ENCODE data around the gene SYT12.

Gene SYT12

DNA sequence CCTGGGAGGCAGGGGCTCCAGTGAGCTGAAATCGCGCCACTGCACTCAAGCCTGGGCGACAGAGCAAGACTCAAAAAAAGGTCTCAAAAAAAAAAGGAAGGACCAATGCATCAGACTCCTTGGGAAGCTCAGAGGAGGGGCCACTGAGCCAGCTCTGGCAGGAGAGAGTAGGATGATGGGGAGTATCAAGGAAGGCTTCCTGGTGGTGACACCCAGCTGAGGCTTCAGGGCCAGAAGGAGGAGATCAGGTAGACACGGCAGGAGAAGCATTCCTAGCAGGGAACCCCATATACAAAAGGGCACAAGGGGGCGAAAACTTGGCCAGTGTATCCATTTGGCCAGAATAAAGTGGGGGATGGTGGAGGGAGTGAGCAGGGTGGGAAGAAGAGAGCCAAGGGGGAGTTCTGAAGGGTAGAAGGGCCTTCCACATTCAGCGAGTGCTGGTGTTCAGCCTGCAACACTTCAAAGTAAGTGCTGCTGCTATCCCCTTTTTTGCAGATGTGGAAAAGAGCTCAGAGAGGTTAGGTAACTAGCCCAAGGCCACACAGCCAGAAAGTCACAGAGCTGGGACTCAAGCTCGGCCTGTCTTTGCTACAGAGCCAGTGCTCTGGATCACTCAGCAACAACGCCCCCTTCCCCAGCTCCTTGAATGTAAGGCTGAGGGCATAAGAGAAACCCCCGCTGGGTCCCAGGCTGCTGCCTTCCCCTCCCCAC is 28.4 kb downstream of the SYT12 start:
- H3K4me1 ChIP-seq (ENCODE audit: low read length), result peaks cover 63% of the 10 kb centered on the region
- H3K9ac ChIP-seq (ENCODE audit: low read length), result no peak overlapping the region
- no peak overlapping the region for H3K4me3 ChIP-seq (ENCODE audit: low read length)
- no peak overlapping the region for H3K27ac ChIP-seq (ENCODE audit: low read length)
- H4K20me1 ChIP-seq (ENCODE audit: insufficient read depth, low read length), result peaks cover 47% of the 10 kb centered on the region
- H3K36me3 ChIP-seq (replicated peaks; ENCODE audit: low read depth, low read length), result peaks cover 33% of the 10 kb centered on the region
- no peaks in the 10 kb centered on the region for H3K27me3 ChIP-seq (ENCODE audit: low read depth, low read length)
- TF ChIP-seq, protein P1, sequence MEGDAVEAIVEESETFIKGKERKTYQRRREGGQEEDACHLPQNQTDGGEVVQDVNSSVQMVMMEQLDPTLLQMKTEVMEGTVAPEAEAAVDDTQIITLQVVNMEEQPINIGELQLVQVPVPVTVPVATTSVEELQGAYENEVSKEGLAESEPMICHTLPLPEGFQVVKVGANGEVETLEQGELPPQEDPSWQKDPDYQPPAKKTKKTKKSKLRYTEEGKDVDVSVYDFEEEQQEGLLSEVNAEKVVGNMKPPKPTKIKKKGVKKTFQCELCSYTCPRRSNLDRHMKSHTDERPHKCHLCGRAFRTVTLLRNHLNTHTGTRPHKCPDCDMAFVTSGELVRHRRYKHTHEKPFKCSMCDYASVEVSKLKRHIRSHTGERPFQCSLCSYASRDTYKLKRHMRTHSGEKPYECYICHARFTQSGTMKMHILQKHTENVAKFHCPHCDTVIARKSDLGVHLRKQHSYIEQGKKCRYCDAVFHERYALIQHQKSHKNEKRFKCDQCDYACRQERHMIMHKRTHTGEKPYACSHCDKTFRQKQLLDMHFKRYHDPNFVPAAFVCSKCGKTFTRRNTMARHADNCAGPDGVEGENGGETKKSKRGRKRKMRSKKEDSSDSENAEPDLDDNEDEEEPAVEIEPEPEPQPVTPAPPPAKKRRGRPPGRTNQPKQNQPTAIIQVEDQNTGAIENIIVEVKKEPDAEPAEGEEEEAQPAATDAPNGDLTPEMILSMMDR (IDR thresholded peaks at IDR 0.05; ENCODE audit: low read depth, low read length), result no peak
- no peak for TF ChIP-seq EZH2phosphoT487 (IDR thresholded peaks at IDR 0.05; ENCODE audit: low read depth)
- no peak overlapping the region for H2AFZ ChIP-seq (ENCODE audit: low read depth, low read length)
- H3K4me2 ChIP-seq (ENCODE audit: low read length), result no peak overlapping the region
- no peaks in the 10 kb centered on the region for H3K9me3 ChIP-seq (ENCODE audit: insufficient read depth, low read length)
- peaks cover 30% of the 10 kb centered on the region for H3K79me2 ChIP-seq (ENCODE audit: low read length)

DNA sequence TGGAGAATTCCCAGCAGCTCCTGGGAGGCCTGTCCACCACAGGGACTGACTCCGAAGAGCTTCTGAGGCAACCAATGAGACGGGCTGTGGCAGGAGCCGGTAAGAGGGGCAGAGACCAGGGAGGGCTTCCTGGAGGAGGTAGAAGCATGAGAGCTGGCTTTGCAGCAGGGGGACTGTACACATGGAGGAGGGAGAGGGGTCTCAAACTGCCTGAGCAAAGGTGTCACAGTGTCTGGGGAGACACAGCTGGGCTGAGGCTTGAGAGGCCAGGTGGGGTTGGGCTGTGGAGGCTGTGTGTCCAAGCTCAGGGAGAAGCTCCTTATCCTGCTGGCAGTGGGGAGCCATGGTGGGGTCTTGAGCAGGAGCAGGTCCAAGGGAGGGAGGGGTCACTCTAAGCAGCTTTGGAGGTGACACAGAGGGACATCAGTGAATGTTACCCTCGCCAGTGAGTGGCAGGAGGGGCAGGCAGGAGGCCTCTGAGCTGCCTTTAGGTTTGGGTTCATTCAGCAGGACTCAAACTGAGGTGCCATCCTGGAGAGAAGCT is 29.1 kb downstream of the SYT12 start:
- TF ChIP-seq EZH2phosphoT487 (IDR thresholded peaks at IDR 0.05; ENCODE audit: low read depth), result no peak
- TF ChIP-seq, protein P1 (IDR thresholded peaks at IDR 0.05; ENCODE audit: low read depth, low read length), result no peak
- no peak overlapping the region for H3K4me3 ChIP-seq (ENCODE audit: low read length)
- peak overlapping the region; percentile 17; the same call in 1 of the 2 replicates for H3K27ac ChIP-seq (ENCODE audit: low read length)

DNA sequence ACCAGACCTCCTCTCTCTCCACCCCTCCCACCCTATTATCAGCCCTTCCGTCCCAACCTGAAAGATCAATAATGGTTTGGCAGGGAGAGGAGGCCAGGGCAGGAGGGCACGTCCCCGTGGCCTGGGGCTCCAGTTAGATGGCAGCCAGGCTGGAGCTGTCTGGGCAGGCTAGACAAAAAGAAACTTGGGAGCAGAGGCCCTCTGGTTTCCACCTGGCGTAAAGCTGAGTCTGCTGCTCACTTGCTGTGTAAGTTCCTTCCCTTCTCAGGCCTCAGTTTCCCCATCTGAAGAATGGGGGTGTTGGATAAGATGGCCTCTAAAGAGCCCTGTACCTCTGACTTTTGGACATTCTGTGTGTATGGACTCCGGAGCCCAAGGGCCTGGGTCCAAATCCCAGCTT is 30.0 kb downstream of the SYT12 start:
- Histone ChIP-seq H2AFZ (ENCODE audit: low read depth, low read length) (no peak overlapping the region), H3K9me3 (ENCODE audit: insufficient read depth, low read length) (no peaks in the 10 kb centered on the region), H3K27me3 (ENCODE audit: low read depth, low read length) (no peaks in the 10 kb centered on the region), H3K79me2 (ENCODE audit: low read length) (peaks cover 24% of the 10 kb centered on the region), H3K4me3 (ENCODE audit: low read length) (no peak overlapping the region), H3K4me1 (ENCODE audit: low read length) (peaks cover 60% of the 10 kb centered on the region), H3K4me2 (ENCODE audit: low read length) (0 out of 2 replicates have a peak overlapping the region, but pooled peaks have one; percentile 29), H3K9ac (ENCODE audit: low read length) (no peak overlapping the region), H3K27ac (ENCODE audit: low read length) (peak overlapping the region; percentile 15; the same call in 1 of the 2 replicates), H4K20me1 (ENCODE audit: insufficient read depth, low read length) (peaks cover 47% of the 10 kb centered on the region), H3K36me3 (replicated peaks; ENCODE audit: low read depth, low read length) (peaks cover 33% of the 10 kb centered on the region)
- no peak for TF ChIP-seq EZH2phosphoT487 (IDR thresholded peaks at IDR 0.05; ENCODE audit: low read depth)
- TF ChIP-seq, protein P1 (IDR thresholded peaks at IDR 0.05; ENCODE audit: low read depth, low read length), result no peak

More for the DNA sequence above, 29.1 kb downstream of the SYT12 start:
- Histone ChIP-seq H3K9me3 (ENCODE audit: insufficient read depth, low read length) (no peaks in the 10 kb centered on the region), H4K20me1 (ENCODE audit: insufficient read depth, low read length) (peaks cover 47% of the 10 kb centered on the region), H3K27me3 (ENCODE audit: low read depth, low read length) (no peaks in the 10 kb centered on the region), H3K4me1 (ENCODE audit: low read length) (peaks cover 61% of the 10 kb centered on the region), H3K9ac (ENCODE audit: low read length) (no peak overlapping the region), H3K79me2 (ENCODE audit: low read length) (peaks cover 28% of the 10 kb centered on the region), H3K4me2 (ENCODE audit: low read length) (no peak overlapping the region), H3K36me3 (replicated peaks; ENCODE audit: low read depth, low read length) (peaks cover 33% of the 10 kb centered on the region), H2AFZ (ENCODE audit: low read depth, low read length) (no peak overlapping the region)

DNA sequence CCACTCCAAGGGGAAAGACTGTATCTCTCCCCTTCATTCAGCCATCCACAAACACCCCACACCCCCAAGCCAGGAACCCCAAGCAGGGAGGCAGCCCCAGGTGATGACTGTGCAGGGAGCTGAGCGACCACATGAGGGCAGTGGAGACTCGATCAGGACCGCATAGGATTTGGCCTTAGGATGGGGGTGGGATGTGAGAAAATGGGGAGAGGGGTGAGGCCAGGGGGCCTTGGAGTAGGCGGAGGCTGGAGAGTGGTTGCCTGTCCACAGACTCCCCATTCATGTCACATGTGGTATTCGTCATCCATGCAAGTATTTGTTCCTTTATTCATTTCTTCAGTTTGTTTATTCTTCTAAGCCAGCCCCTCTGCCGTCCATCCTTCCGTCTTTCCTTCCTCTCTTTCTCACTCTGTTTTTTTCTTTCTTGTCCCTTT is 31.0 kb downstream of the SYT12 start:
- H3K27ac ChIP-seq (ENCODE audit: low read length), result no peak overlapping the region
- H3K27me3 ChIP-seq (ENCODE audit: low read depth, low read length), result no peaks in the 10 kb centered on the region
- H3K4me1 ChIP-seq (ENCODE audit: low read length), result peaks cover 50% of the 10 kb centered on the region
- no peak overlapping the region for H2AFZ ChIP-seq (ENCODE audit: low read depth, low read length)
- H3K36me3 ChIP-seq (replicated peaks; ENCODE audit: low read depth, low read length), result peaks cover 25% of the 10 kb centered on the region
- no peaks in the 10 kb centered on the region for H3K9me3 ChIP-seq (ENCODE audit: insufficient read depth, low read length)
- H3K79me2 ChIP-seq (ENCODE audit: low read length), result peaks cover 13% of the 10 kb centered on the region
- no peak for TF ChIP-seq EZH2phosphoT487 (IDR thresholded peaks at IDR 0.05; ENCODE audit: low read depth)
- TF ChIP-seq, protein P1 (IDR thresholded peaks at IDR 0.05; ENCODE audit: low read depth, low read length), result peak; percentile 94
- H3K9ac ChIP-seq (ENCODE audit: low read length), result no peak overlapping the region
- peaks cover 37% of the 10 kb centered on the region for H4K20me1 ChIP-seq (ENCODE audit: insufficient read depth, low read length)
- no peak overlapping the region for H3K4me3 ChIP-seq (ENCODE audit: low read length)
- H3K4me2 ChIP-seq (ENCODE audit: low read length), result peak overlapping the region; percentile 29; the same call in 1 of the 2 replicates

Data from OCI-LY3 (cell line).